HepG2 (cell line): ENCODE data around the gene RNF13. TPM values are rescaled to one million over a fixed set of nuclear protein-coding genes. Genes with fewer than 3 reads are reported as not detected.
"Not testable (repeated sequence)": the region's sequence is repeated elsewhere in the genome, so short reads cannot be mapped to it uniquely, and the experiment has no call there.

ENCODE experiments used
- ATAC-seq: fragments of 200-7000 bp; cut with Tn5 transposase; 3 replicates; pipeline ENCODE4 v1.9.1; 2020; ENCODE audit warnings: mild to moderate bottlenecking, moderate library complexity
- BruUV-seq: library from RNA; stranded (reverse); fragments of 400-500 nt; replicated peaks from 2 replicates; lab custom pipeline; 2021; lab: Mats Ljungman, UMichigan
- CTCF ChIA-PET: fragments of 300-600 bp; formaldehyde crosslinking; extraction: SDS; loops from one replicate; lab custom pipeline; 2021; ENCODE audit warnings: low total read pairs, inconsistent platforms, low intra/inter-chr PET ratio; lab: Yijun Ruan, JAX
- POLR2A ChIA-PET: fragments of 350-600 bp; sonication (Branson Sonifier 250); formaldehyde crosslinking; loops from one replicate; lab custom pipeline; 2020; ENCODE audit warnings: antibody characterized with exemption, inconsistent platforms; lab: Yijun Ruan, JAX
- DNase-seq: peaks from one replicate; pipeline ENCODE4 v3.0.0-alpha.2; 2015; ENCODE audit warnings: low spot score
- FAIRE-seq: peaks from 3 replicates; lab custom pipeline; 2011; peaks lifted over from hg19 to GRCh38; lab: Jason Lieb, UNC
- H2AFZ ChIP-seq: one replicate; pipeline ENCODE4 v1.6.1; 2011; ENCODE audit warnings: low read length, inconsistent platforms
- H3K27ac ChIP-seq: fragments of 300-600 bp; 3 replicates; pipeline ENCODE4 v1.8.0; 2011; ENCODE audit warnings: mixed run types, mild to moderate bottlenecking, mixed read lengths, low read length, inconsistent platforms; ENCODE audit not compliant: insufficient read depth; ENCODE audit errors: extremely low read length
- H3K27me3 ChIP-seq, 2 experiments: fragments of 200-600 bp in 1 of 2; 2 replicates in 1 of 2; 3 replicates in 1 of 2; pipeline versions ENCODE4 v1.6.0 to v1.8.0; 2011; ENCODE audit warnings: low read length in 2 of 2, mild to moderate bottlenecking in 2 of 2, moderate library complexity in 2 of 2, inconsistent platforms in 1 of 2; ENCODE audit not compliant: insufficient read depth in 2 of 2, control insufficient read depth in 1 of 2
- H3K36me3 ChIP-seq, 2 experiments: fragments of 200-600 bp in 1 of 2; replicated peaks in 1 of 2; 2 replicates in 1 of 2; 3 replicates in 1 of 2; pipeline versions ENCODE4 v1.5.1 to v1.8.0; 2011; ENCODE audit warnings: low read length in 2 of 2, inconsistent platforms in 1 of 2; ENCODE audit not compliant: insufficient read depth in 2 of 2, control insufficient read depth in 1 of 2
- H3K4me1 ChIP-seq: 2 replicates; pipeline ENCODE4 v1.5.1; 2012; ENCODE audit warnings: low read length, inconsistent platforms; ENCODE audit not compliant: insufficient read depth
- H3K4me2 ChIP-seq: 2 replicates; pipeline ENCODE4 v1.6.0; 2011; ENCODE audit warnings: low read depth, low read length, inconsistent platforms
- H3K4me3 ChIP-seq, 3 experiments: fragments of 200-600 bp in 1 of 3; sonication (generic), shearing (Covaris generic) in 1 of 3; replicated peaks in 1 of 3; 2 replicates each; pipeline ENCODE4 v1.5.1; 2011 to 2016; ENCODE audit warnings: low read length in 3 of 3, inconsistent platforms in 2 of 3, low read depth in 2 of 3, mild to moderate bottlenecking in 2 of 3, control low read depth in 1 of 3, mixed read lengths in 1 of 3; ENCODE audit not compliant: insufficient read depth in 1 of 3
- H3K79me2 ChIP-seq: one replicate; pipeline ENCODE4 v1.6.1; 2011; ENCODE audit warnings: low read length, inconsistent platforms; ENCODE audit not compliant: insufficient read depth
- H3K9ac ChIP-seq: 2 replicates; pipeline ENCODE4 v1.6.0; 2011; ENCODE audit warnings: mild to moderate bottlenecking, low read depth, low read length, inconsistent platforms; ENCODE audit not compliant: insufficient read depth
- H3K9me3 ChIP-seq: 2 replicates; pipeline ENCODE4 v1.5.1; 2012; ENCODE audit warnings: mild to moderate bottlenecking, low read length
- H4K20me1 ChIP-seq: 2 replicates; pipeline ENCODE4 v1.6.0; 2011; ENCODE audit warnings: inconsistent platforms, mild to moderate bottlenecking, low read length, moderate library complexity; ENCODE audit not compliant: insufficient read depth
- ETV6 ChIP-seq: sonication (generic); formaldehyde crosslinking; conservative IDR thresholded peaks from 2 replicates; pipeline ENCODE4 v1.4.0; 2020; ENCODE audit warnings: missing genetic modification reagents
- PTBP1 ChIP-seq: fragments of 200-400 bp; formaldehyde crosslinking; IDR thresholded peaks from 2 replicates; pipeline ENCODE4 v1.6.1; 2018; ENCODE audit warnings: low read length, low read depth; ENCODE audit not compliant: poor library complexity, severe bottlenecking
- RARA ChIP-seq: IDR thresholded peaks from 2 replicates; pipeline ENCODE4 v1.6.1; 2016; ENCODE audit warnings: missing genetic modification reagents, missing compliant biosample characterization
- RCOR2 ChIP-seq: IDR thresholded peaks from 2 replicates; pipeline ENCODE4 v1.6.1; 2016; ENCODE audit warnings: missing biosample characterization, missing genetic modification reagents
- ZNF12 ChIP-seq: sonication (generic); formaldehyde crosslinking; IDR thresholded peaks from 2 replicates; pipeline ENCODE4 v1.5.0; 2020; ENCODE audit warnings: missing genetic modification reagents
- ZNF557 ChIP-seq: sonication (generic); formaldehyde crosslinking; IDR thresholded peaks from 2 replicates; pipeline ENCODE4 v1.4.0; 2020; ENCODE audit warnings: missing genetic modification reagents
- ZNF569 ChIP-seq: sonication (generic); formaldehyde crosslinking; IDR thresholded peaks from 2 replicates; pipeline ENCODE4 v1.5.0; 2020; ENCODE audit warnings: mild to moderate bottlenecking, missing genetic modification reagents, moderate library complexity, borderline replicate concordance
- WGBS: methylation state at CpG from one replicate; pipeline ENCODE4 v1.1.6; 2017; ENCODE audit warnings: low lambda C conversion rate; 5-methylcytosine and 5-hydroxymethylcytosine counted together
- in situ Hi-C: cut with HindIII; loops from 2 replicates; pipeline ENCODE4 v1.10.0; 2017; ENCODE audit warnings: low pct_unique_long_range_greater_than_20kb; ENCODE audit not compliant: extremely low pct_ligation_motif_present
- intact Hi-C: fragments of 100-400 bp; cut with micrococcal nuclease; formaldehyde crosslinking; loops from one replicate; pipeline ENCODE4 v1.10.0; 2022; ENCODE audit not compliant: unreplicated experiment
- polyA plus RNA-seq, 8 experiments: library from polyadenylated mRNA; depleted of rRNA in 3 of 8; stranded (reverse) in 7 of 8; unstranded in 1 of 8; fragments of >200 nt; fragmentation: Illumina TruSeq in 4 of 8; extraction: Trizol in 4 of 8; gene quantifications; 2 replicates each; pipeline versions ENCODE4 v1.2.1 to v1.2.3, GENCODE V29; 2011 to 2016; ENCODE audit warnings: low read depth in 4 of 8, missing spikeins in 1 of 8, mixed read lengths in 1 of 8; ENCODE audit not compliant: insufficient read depth in 1 of 8
- total RNA-seq, 5 experiments: library from RNA; depleted of rRNA; stranded (reverse); fragments of >200 nt; fragmentation: Illumina TruSeq; extraction: Trizol; gene quantifications; 2 replicates each; pipeline ENCODE4 v1.2.3, GENCODE V29; 2016; ENCODE audit warnings: low read depth in 1 of 5

RNF13 gene
- total and polyA plus RNA-seq, 2 of the 13 experiments (the other 11 are each of a cell fraction or from before 2014, with no cell fraction given) = 39.8 to 46.0 TPM

DNA sequence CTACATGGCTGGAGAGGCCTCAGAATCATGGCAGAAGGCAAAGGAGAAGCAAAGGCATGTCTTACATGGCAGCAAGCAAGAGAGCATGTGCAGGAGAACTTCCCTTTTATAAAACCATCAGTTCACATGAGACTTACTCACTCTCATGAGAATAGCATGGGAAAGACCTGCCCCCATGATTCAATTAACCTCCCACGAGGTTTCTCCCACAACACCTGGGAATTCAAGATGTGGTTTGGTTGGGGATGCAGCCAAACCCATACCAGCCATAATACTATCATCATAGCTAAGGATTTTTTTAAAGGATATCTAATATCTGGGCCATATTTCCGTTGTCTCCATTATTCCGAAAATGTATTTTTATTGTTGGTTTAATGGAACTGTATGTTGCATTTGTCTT, 26.5 kb downstream of the RNF13 start:
- H3K4me2 ChIP-seq, intact Hi-C loops, in situ Hi-C loops, CTCF ChIA-PET, H2AFZ ChIP-seq, H4K20me1 ChIP-seq, H3K36me3 ChIP-seq, POLR2A ChIA-PET, FAIRE-seq, BruUV-seq, H3K27me3 ChIP-seq, H3K27ac ChIP-seq, H3K4me3 ChIP-seq, ATAC-seq, DNase-seq, H3K9ac ChIP-seq: not testable (repeated sequence)
- Histone ChIP-seq H3K9me3 (peaks cover 27% of the 10 kb centered on the region), H3K4me1 (peaks cover 40% of the 10 kb centered on the region), H3K79me2 (peaks cover 45% of the 10 kb centered on the region)
- 99% methylated on average over 3 of the region's 3 CpGs for WGBS

DNA sequence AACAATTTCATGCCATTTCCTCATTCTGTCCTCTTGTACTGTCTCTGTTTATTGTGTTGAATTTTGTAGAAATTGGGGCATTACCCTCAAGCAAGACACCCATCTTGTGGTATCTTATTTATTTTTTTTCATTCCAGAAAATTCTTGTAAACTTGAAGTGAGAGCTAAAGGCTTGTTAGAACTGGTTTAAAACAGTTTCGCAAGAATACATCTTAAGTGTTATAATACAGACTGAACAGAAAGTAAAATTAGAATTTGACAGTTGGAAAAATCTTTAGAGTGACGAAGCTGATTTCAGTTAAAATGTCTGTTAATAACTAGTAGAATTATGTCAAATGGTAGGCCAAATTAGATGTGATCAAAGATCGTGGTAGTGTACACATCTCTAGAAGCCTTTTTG, 26.9 kb downstream of the RNF13 start:
- TF ChIP-seq ETV6 (CRISPR knock-in tag) (no peak), ZNF12 (no peak), RARA (CRISPR knock-in tag) (no peak), PTBP1 (no peak), ZNF569 (CRISPR knock-in tag) (no peak), ZNF557 (CRISPR knock-in tag) (no peak), RCOR2 (CRISPR knock-in tag) (no peak)
- no peak overlapping the region for H3K4me3 ChIP-seq
- ChIA-PET CTCF (no interaction called here), POLR2A (no interaction called here)
- peaks cover 23% of the 10 kb centered on the region for H3K9me3 ChIP-seq
- no TSS peak for BruUV-seq
- peaks cover 48% of the 10 kb centered on the region for H3K79me2 ChIP-seq
- ATAC-seq (no peak), DNase-seq (no peak), FAIRE-seq (no peak)
- no peak overlapping the region for H2AFZ ChIP-seq
- no peaks in the 10 kb centered on the region for H3K27me3 ChIP-seq
- no peak overlapping the region for H3K4me2 ChIP-seq
- intact Hi-C loops = no loop called here
- H3K36me3 ChIP-seq = 0 out of 5 replicates have a peak, but pooled peaks cover 0 to 2% of the 10 kb centered on the region in 2 experiments
- in situ Hi-C loops = no loop called here
- H3K4me1 ChIP-seq = peaks cover 44% of the 10 kb centered on the region
- H3K9ac ChIP-seq = no peak overlapping the region
- H3K27ac ChIP-seq = no peak overlapping the region
- WGBS = 98% methylated on average over 3 of the region's 3 CpGs
- H4K20me1 ChIP-seq = no peaks in the 10 kb centered on the region
